Measurements from ENCODE around the gene SLC12A8. TPM values are rescaled to one million over a fixed set of nuclear protein-coding genes. Genes with fewer than 3 reads are reported as not detected.
A peak's percentile ranks its signal among the peaks of the same experiment; 100 is the strongest.

The SLC12A8 gene
- total RNA-seq, 1 donor from 2014 or later: 18.7 TPM

DNA sequence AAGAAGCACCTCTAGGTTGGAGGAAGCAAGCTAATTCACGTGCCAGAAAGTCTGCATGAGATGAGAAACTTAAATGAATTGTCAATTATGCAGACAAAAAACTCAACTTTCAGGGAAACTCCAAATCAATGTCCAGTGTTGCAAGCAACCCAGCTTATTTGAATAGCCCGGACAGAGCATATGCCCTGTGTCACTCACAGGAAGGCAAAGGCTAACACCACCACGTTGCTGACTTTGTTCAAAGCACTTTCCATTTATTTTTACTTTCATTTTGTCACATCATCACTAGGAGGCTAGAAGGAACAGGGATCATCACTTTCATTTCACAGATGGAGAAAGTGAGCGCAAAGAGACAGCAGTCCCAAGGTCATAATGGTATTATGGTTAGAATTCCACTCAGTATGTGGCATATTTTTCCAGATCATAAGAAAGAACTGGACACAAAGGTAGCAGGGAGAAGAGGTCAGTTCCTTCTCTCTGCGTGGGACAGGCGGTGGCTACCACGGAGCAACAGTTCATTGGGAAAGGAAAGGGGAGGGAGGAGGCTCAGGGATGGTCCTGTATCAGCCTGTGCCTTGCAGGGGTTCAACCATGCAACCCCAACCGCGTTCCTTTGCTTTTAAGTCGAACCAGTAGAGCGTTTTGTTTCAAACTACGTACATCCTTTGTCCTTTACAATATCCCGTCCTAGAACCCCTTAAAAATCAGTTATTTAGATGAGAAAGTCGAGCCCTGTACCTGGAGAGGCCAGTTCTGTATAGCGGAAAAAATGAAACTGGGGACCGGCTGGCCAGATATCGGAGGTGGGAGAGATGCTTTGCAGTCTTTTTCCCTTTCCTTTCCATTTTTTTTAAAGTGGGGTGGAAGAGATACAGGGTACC lies 157.9 kb downstream of the SLC12A8 start:
- DNase-seq (ENCODE audit: low read depth): peak; percentile 61

DNA sequence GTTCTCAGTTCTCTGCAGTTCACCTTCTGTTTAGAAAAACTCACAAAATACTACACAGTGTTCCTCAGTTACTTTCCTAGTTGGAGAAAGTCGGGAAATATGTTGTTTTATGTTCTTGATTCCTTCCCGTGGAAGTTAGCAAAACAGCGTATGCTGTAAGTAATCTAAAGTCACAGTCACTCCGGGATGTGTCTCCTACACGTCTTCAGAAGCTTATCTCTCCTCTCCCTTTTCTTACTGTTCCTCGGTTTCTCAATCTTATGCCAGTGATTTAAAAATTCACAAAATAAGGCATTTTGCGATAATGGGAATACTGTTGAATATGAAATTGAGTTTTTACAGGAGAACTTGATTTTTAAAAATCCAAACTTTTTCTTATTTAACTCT lies 158.5 kb downstream of the SLC12A8 start:
- DNase-seq (ENCODE audit: low read depth): no peak

DNA sequence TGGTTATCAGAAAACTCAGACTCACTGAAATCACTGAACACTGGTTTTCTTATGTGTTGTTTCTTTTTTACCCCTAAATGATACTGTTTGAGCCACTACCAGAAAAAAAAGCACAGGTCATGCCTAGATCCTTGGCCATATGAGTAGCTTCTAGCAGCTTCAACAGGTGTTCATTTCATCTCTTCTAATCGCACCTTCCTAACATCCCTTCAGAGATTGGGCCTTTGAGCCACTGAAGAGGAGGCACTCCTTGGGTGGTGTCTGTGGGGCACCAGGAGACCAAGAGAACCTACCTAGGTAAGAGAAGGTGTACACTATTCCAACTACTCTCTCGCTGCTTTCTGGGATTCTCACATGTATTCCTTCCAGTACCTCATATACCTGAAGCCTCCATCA lies 159.2 kb downstream of the SLC12A8 start:
- DNase-seq (ENCODE audit: low read depth): no peak

- peak; percentile 72 for DNase-seq (ENCODE audit: low read depth)
Measured at GRCh38 chr3:125052624-125053303, 159.8 kb downstream of the SLC12A8 start.

- DNase-seq (ENCODE audit: low read depth): peak; percentile 31
Measured at GRCh38 chr3:125051715-125052581, 160.6 kb downstream of the SLC12A8 start.

GRCh38 chr3:125051205-125051604 lies 161.3 kb downstream of the SLC12A8 start:
- DNase-seq (ENCODE audit: low read depth): no peak

DNA sequence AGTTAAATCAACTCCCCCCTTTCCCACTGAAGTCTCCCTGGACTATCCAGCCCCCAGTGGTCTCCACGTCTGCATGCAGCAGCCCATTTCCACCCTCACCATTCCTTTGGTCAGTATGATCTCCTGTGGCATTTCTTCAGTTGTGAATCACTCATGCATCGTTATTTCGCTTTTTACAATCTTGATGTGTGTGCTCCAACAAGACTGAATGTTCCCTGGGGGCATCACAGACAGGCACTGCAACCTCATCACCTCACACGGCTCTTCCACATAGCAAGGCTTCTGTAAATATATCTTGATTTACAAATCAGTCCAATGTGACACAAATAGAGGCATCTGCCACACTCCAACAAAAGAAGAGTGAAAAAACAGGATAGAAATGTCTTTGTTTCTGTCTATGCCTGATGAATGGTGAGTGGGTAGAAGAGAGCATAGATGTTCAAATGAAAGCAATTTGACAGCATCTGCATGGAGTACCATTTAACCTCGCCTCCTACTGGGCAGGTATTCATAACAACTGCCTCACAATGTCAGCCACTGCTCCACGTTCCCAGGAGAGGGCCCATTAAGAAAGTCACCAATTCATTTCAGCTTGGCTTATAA lies 162.0 kb downstream of the SLC12A8 start:
- DNase-seq (ENCODE audit: low read depth): no peak

DNA sequence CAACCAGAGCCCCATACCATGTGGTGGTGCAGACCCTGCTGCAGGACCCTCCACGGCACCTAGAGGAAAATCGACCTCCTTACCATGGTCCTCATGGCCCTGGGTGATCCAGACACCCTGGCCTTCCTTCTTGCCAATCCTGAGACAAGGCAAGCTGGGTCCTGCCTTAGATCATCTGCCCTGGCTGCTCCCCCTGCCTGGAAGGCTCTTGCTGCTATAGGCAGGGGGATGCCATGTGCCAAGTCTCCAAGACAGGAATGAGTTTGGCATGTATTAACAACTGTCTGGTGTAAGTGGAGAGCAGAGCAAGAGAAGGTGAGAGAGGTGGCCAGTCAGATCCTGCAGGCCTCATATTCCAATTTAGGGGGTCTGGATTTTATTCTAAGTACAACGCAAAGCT lies 164.3 kb downstream of the SLC12A8 start:
- DNase-seq (ENCODE audit: low read depth): no peak

DNA sequence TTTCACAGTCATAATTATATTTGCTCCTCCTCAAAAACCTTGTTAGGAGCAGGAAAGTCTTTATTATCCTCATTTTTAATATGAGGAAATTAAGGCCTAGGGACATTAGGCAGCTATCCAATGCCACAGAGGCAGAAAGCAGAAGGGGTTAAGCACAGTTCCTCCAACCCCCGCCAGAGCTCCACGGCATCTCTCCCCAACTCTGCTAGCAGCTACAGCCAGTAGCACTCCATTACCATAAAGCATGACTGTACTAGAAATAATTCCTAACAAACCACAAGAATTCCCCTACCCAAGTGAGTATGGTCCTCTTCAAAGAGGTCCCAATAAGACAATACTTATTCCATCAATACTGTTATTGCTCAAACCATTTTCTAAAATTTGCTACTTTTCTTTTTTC lies 166.6 kb downstream of the SLC12A8 start:
- peak; percentile 91 for DNase-seq (ENCODE audit: low read depth)

DNA sequence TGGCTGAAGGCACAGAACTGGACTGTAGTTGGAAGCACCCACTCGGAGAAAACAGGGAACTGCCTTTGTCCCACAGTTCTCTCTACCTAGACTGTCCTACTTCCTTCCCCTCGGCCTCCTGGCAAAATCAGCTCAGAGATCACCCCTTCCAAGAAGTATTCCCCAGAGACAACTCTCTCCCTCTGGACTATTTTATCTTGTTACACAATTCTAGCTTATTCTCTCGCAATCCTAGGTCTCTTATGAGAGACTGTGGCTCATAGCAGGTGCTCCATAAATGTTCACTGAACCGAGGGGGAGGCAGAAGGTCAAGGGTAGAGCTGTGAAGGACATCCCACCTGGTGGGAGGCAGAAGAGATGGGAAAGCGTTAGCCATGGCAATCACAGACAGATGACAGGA lies 167.4 kb downstream of the SLC12A8 start:
- peak; percentile 32 for DNase-seq (ENCODE audit: low read depth)

GRCh38 chr3:125043599-125044151 lies 168.9 kb downstream of the SLC12A8 start:
- DNase-seq (ENCODE audit: low read depth): no peak

DNA sequence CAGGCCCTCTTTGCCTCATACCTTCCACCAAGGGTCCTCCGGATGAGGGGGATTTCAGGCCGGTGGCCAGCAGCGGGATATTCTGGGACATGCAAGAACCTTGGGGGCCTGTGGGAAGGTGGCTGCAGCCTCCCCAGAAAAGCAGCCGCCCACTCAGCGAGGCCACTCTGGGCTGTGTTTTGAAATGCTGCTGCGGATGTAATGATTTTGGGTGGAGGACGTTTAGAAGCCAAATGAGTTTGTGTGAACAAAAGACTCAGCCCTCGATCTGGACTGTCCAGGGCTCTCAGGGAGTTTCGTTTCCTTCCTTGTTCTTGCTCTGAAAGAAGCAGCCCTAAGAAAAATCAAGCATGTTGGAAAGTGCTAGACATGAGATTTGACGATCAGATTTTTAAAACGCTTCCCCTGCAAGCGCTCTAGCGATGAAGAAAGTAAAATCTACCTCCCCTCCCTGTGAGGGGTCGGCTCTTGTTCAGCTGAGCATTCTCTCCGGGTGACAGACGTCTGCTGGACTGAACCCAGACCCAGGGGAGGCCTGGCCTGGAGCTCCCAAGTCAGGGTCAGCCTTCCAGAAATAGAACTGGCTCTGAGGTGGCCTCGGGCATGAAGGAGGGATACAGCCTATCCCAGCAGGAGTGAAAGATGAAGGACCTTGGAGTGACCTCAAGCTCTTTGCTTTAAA lies 169.7 kb downstream of the SLC12A8 start:
- no peak for DNase-seq (ENCODE audit: low read depth)

- DNase-seq (ENCODE audit: low read depth): peak; percentile 67
Measured at GRCh38 chr3:125039131-125040100, 173.1 kb downstream of the SLC12A8 start.

DNA sequence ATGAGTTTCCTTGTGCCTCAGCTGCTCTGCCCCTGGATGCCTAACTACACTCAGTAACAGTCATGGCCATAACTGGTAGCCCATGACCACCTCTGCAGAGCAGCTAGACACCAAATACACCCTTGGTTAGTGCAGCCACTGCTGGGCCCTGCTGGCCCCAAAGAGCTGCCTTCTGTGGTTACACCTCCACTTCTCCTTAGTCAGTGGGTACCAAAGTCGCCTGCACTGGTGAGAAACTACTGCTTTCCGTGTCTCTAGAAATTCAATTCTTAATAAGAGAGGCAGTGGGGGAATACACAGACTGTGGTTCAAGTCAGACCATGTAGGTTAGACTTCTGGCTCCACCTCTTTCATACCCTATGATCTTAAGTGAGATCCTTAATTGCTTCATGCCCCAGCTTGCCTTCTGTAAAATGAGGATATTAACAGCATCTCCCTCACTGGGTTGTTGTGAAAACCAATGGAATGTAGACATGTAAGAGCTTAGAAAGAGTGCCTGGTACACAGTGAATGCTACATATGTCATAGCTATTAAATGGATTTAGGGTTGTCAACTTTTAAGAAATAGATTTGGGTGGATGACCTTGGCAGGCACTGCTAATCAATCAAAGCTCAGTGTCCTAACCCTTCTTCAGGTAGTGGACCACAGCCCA lies 174.9 kb downstream of the SLC12A8 start:
- DNase-seq (ENCODE audit: low read depth): no peak

GRCh38 chr3:125035217-125035616 lies 177.3 kb downstream of the SLC12A8 start:
- no peak for DNase-seq (ENCODE audit: low read depth)

DNA sequence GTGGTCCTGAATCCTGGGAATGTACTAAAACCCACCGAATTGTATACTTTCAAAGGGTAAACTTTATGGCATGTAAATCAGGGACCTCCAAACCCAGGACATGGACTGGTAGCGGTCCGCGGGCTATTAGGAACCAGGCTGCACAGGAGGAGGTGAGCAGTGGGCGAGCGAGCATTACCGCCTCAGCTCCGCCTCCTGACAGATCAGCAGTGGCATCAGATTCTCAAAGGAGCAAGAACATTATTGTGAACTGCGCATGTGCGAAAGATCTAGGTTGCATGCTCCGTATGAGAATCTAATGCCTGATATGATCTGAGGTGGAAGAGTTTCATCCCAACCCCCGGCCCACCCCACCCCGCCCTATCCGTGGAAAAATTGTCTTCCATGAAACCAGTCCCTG lies 178.9 kb downstream of the SLC12A8 start:
- DNase-seq (ENCODE audit: low read depth): no peak

GRCh38 chr3:125033135-125033534 lies 179.4 kb downstream of the SLC12A8 start:
- no peak for DNase-seq (ENCODE audit: low read depth)

DNA sequence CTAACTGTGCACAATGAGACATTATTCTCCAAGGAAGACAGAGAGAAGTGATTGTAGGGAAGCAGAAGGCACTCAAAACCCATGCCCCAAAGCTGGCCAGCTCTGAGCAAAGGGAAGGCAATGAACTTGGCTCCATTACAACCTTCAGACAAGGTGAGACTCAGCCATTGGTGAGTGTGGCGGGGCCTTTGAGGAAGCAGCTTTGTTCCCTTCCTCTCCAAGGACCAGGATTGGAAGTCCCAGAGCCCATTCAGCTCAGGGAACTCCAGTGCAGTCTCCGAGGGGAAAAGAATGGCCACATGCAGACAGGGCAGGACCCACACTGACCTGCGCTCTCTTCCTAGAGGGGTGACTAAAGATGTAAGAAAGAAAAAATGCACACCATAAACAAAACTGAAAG lies 179.9 kb downstream of the SLC12A8 start:
- no peak for DNase-seq (ENCODE audit: low read depth)
